ENCODE data around the gene CUL3. TPM values are rescaled to one million over a fixed set of nuclear protein-coding genes. Genes with fewer than 3 reads are reported as not detected.
A peak's percentile ranks its signal among the peaks of the same experiment; 100 is the strongest.
"Not testable (repeated sequence)": the region's sequence is repeated elsewhere in the genome, so short reads cannot be mapped to it uniquely, and the experiment has no call there.

CUL3 gene
- total RNA-seq, 1 experiment from 2014 or later = 114 TPM

DNA sequence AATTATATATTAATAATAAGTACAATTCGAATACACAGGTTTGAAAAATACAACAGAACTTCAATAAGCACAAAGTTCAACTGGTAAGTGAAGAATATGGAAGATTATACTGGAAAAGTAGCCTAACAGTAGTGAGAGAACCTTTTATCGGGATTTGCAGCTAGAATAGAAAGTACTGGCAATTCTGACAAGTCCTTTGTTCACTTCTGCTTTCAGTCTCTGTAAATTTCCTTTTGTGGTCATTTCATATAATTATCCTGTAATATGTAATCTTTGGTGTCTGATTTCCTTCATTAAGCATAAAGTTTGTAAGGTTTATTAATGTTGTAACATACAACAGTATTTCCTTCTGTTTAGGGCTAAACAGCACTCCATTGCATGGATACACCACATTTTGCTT, 67.2 kb downstream of the CUL3 start:
- peaks cover 7 to 11% of the 10 kb centered on the region in 2 experiments for H3K4me1 Mint-ChIP-seq
- H3K23ac ChIP-seq (ENCODE audit: insufficient read length, low read depth, low read length) = no peak overlapping the region
- no peak overlapping the region for H3K18ac ChIP-seq (ENCODE audit: insufficient read length, low read depth, low read length)
- H3K4me1 ChIP-seq (ENCODE audit: insufficient read depth, low read length) = peaks cover 3% of the 10 kb centered on the region
- H4K8ac ChIP-seq (replicated peaks; ENCODE audit: insufficient read length, low read depth, low read length) = no peak overlapping the region
- H3K27ac Mint-ChIP-seq = no peak overlapping the region
- no peaks in the 10 kb centered on the region for H3K9me3 ChIP-seq (ENCODE audit: control insufficient read depth, low read depth, low read length)
- no peaks in the 10 kb centered on the region for H3K27me3 Mint-ChIP-seq (ENCODE audit: low read depth)
- no peaks in the 10 kb centered on the region for H3K23me2 ChIP-seq (ENCODE audit: insufficient read length, low read depth, low read length, poor library complexity, severe bottlenecking)
- no peak overlapping the region for H2BK5ac ChIP-seq (ENCODE audit: insufficient read length, low read length)
- H3K4me3 Mint-ChIP-seq = no peak overlapping the region
- no CpG with 5 or more reads among the region's 2 CpGs for WGBS (ENCODE audit: extremely low coverage, insufficient read length, low lambda C conversion rate)
- H3K79me1 ChIP-seq (ENCODE audit: insufficient read depth, low read depth, low read length, poor library complexity, severe bottlenecking) = peaks cover 3% of the 10 kb centered on the region
- TF ChIP-seq, protein P1, sequence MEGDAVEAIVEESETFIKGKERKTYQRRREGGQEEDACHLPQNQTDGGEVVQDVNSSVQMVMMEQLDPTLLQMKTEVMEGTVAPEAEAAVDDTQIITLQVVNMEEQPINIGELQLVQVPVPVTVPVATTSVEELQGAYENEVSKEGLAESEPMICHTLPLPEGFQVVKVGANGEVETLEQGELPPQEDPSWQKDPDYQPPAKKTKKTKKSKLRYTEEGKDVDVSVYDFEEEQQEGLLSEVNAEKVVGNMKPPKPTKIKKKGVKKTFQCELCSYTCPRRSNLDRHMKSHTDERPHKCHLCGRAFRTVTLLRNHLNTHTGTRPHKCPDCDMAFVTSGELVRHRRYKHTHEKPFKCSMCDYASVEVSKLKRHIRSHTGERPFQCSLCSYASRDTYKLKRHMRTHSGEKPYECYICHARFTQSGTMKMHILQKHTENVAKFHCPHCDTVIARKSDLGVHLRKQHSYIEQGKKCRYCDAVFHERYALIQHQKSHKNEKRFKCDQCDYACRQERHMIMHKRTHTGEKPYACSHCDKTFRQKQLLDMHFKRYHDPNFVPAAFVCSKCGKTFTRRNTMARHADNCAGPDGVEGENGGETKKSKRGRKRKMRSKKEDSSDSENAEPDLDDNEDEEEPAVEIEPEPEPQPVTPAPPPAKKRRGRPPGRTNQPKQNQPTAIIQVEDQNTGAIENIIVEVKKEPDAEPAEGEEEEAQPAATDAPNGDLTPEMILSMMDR (conservative IDR thresholded peaks at IDR 0.05) = no peak
- no peak overlapping the region for H3K14ac ChIP-seq (ENCODE audit: insufficient read depth, low read length)
- H2BK12ac ChIP-seq (ENCODE audit: insufficient read length, low read depth, low read length) = no peak overlapping the region
- H3K36me3 Mint-ChIP-seq (ENCODE audit: insufficient read depth in 1 of 3, low read depth in 3 of 3) = peaks cover 2 to 19% (median 13%) of the 10 kb centered on the region in 3 experiments; a peak in 5 of 7 replicates
- no peaks in the 10 kb centered on the region for H4K20me1 ChIP-seq (ENCODE audit: control insufficient read depth, insufficient read depth, insufficient read length)
- H2BK15ac ChIP-seq (ENCODE audit: low read depth, low read length) = no peak overlapping the region
- no peaks in the 10 kb centered on the region for H3K27me3 ChIP-seq (ENCODE audit: insufficient read depth, low read length)
- no peak for DNase-seq
- H4K91ac ChIP-seq (ENCODE audit: insufficient read length, low read depth, low read length) = no peak overlapping the region
- no peak overlapping the region for H2AK5ac ChIP-seq (ENCODE audit: insufficient read length, low read length)
- H3K4me2 ChIP-seq (ENCODE audit: insufficient read depth, insufficient read length, low read length) = no peak overlapping the region
- H2AFZ ChIP-seq (ENCODE audit: low read length) = no peak overlapping the region
- no peak overlapping the region for H3K27ac ChIP-seq (ENCODE audit: insufficient read length, low read depth, low read length)
- no peak overlapping the region for H3T11ph ChIP-seq (ENCODE audit: low read length)
- no peak overlapping the region for H2BK120ac ChIP-seq (ENCODE audit: low read depth, low read length, poor library complexity, severe bottlenecking)
- H4K5ac ChIP-seq (ENCODE audit: insufficient read length, low read depth, low read length) = no peak overlapping the region
- H3K9me3 Mint-ChIP-seq = no peaks in the 10 kb centered on the region
- no peak overlapping the region for H3K56ac ChIP-seq (ENCODE audit: insufficient read length, low read depth, low read length)
- H3K79me2 ChIP-seq (ENCODE audit: insufficient read depth, low read length) = peaks cover 11% of the 10 kb centered on the region; the same call in 1 of the 2 replicates
- H3K4ac ChIP-seq (ENCODE audit: low read depth, low read length) = no peak overlapping the region
- no peak overlapping the region for H2BK20ac ChIP-seq (ENCODE audit: low read depth, low read length, poor library complexity, severe bottlenecking)
- no peak overlapping the region for H3K9ac ChIP-seq (ENCODE audit: extremely low read depth, insufficient read length, low read length)

DNA sequence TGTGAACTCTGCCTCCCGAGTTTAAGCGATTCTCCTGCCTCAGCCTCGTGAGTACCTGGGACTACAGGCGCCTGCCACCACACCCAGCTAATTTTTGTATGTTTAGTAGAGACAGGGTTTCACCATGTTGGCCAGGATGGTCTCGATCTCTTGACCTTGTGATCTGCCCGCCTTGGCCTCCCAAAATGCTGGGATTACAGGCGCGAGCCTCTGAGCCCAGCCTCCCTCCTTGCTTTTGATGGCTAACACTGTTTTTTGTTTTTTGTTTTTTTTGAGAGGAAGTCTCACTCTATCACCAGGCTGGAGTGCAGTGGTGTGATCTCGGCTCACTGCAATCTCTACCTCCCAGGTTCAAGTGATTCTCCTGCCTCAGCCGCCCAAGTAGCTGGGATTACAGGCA, 68.8 kb downstream of the CUL3 start:
- H2BK120ac ChIP-seq (ENCODE audit: low read depth, low read length, poor library complexity, severe bottlenecking); H3K9me3 ChIP-seq (ENCODE audit: control insufficient read depth, low read depth, low read length); H3K4me3 Mint-ChIP-seq; H2AFZ ChIP-seq (ENCODE audit: low read length); H3T11ph ChIP-seq (ENCODE audit: low read length); H3K4me1 ChIP-seq (ENCODE audit: insufficient read depth, low read length); H4K91ac ChIP-seq (ENCODE audit: insufficient read length, low read depth, low read length); H3K9ac ChIP-seq (ENCODE audit: extremely low read depth, insufficient read length, low read length); H3K4ac ChIP-seq (ENCODE audit: low read depth, low read length); H3K79me1 ChIP-seq (ENCODE audit: insufficient read depth, low read depth, low read length, poor library complexity, severe bottlenecking); H3K23me2 ChIP-seq (ENCODE audit: insufficient read length, low read depth, low read length, poor library complexity, severe bottlenecking); H2BK12ac ChIP-seq (ENCODE audit: insufficient read length, low read depth, low read length); H2BK15ac ChIP-seq (ENCODE audit: low read depth, low read length); H3K23ac ChIP-seq (ENCODE audit: insufficient read length, low read depth, low read length); H3K56ac ChIP-seq (ENCODE audit: insufficient read length, low read depth, low read length); H3K14ac ChIP-seq (ENCODE audit: insufficient read depth, low read length); H3K27ac ChIP-seq (ENCODE audit: insufficient read length, low read depth, low read length); H4K5ac ChIP-seq (ENCODE audit: insufficient read length, low read depth, low read length); H3K27me3 Mint-ChIP-seq (ENCODE audit: low read depth); H3K18ac ChIP-seq (ENCODE audit: insufficient read length, low read depth, low read length); H2AK5ac ChIP-seq (ENCODE audit: insufficient read length, low read length); H4K20me1 ChIP-seq (ENCODE audit: control insufficient read depth, insufficient read depth, insufficient read length); H3K4me2 ChIP-seq (ENCODE audit: insufficient read depth, insufficient read length, low read length); H3K27me3 ChIP-seq (ENCODE audit: insufficient read depth, low read length); H2BK5ac ChIP-seq (ENCODE audit: insufficient read length, low read length); DNase-seq; H2BK20ac ChIP-seq (ENCODE audit: low read depth, low read length, poor library complexity, severe bottlenecking); H3K9me3 Mint-ChIP-seq; H4K8ac ChIP-seq (replicated peaks; ENCODE audit: insufficient read length, low read depth, low read length): not testable (repeated sequence)
- Mint-ChIP-seq H3K27ac (peak overlapping the region in 1 of 3 experiments; percentile 76; a peak in 1 of 7 replicates), H3K4me1 (peaks cover 7 to 11% of the 10 kb centered on the region in 2 experiments), H3K36me3 (ENCODE audit: insufficient read depth in 1 of 3, low read depth in 3 of 3) (peaks cover 2 to 23% (median 15%) of the 10 kb centered on the region in 3 experiments; a peak in 5 of 7 replicates)
- WGBS (ENCODE audit: extremely low coverage, insufficient read length, low lambda C conversion rate) = no CpG with 5 or more reads among the region's 10 CpGs
- H3K79me2 ChIP-seq (ENCODE audit: insufficient read depth, low read length) = peaks cover 11% of the 10 kb centered on the region; the same call in 1 of the 2 replicates

Data from H9 (cell line).